A549 (cell line): ENCODE measurements around the gene STMN3.

Source experiments
- CHD2 ChIP-seq: fragments of 150-350 bp; IDR thresholded peaks from 2 replicates; pipeline ENCODE4 v1.6.1; 2014; ENCODE audit warnings: low read length; ENCODE audit not compliant: partially characterized antibody
- FOSL2 ChIP-seq, 2 experiments: fragments of 450-650 bp in 1 of 2; fragments of >200 bp in 1 of 2; sonication (Bioruptor Twin) in 1 of 2; formaldehyde crosslinking; IDR thresholded peaks; 2 replicates each; pipeline versions ENCODE4 v1.5.0 to v1.6.1; 2016 to 2020; ENCODE audit warnings: mild to moderate bottlenecking in 1 of 2, moderate library complexity in 1 of 2
- NPAS2 ChIP-seq: fragments of 250-450 bp; sonication (Bioruptor Pico); IDR thresholded peaks from 2 replicates; pipeline ENCODE4 v1.8.0; 2022; ENCODE audit warnings: mild to moderate bottlenecking, moderate library complexity, borderline replicate concordance
- SMC3 ChIP-seq: fragments of >200 bp; sonication (Bioruptor Twin); formaldehyde crosslinking; IDR thresholded peaks from 3 replicates; pipeline ENCODE4 v1.6.1; 2018; ENCODE audit warnings: inconsistent platforms
- TF ChIP-seq, protein P1 (sequence below): fragments of >200 bp; sonication (Bioruptor Twin); formaldehyde crosslinking; IDR thresholded peaks from 3 replicates; pipeline ENCODE4 v1.5.1; 2016

DNA sequence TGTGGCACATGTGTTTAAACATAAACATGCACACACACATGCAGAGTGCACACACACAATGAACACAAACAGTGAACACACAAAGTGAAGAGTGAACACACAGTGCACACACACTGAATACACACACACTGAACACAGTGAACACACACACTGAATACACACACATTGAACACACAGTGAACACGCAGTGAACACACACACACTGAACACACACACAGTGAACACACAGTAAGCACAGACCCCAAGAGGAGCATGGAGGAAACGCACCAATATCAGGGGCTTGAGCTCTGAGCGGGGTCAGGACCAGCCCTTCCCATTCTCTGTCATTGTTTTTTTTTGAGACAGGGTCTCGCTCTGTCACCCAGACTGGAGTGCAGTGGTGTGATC lies 62.1 kb downstream of the STMN3 start:
- TF ChIP-seq, protein P1, sequence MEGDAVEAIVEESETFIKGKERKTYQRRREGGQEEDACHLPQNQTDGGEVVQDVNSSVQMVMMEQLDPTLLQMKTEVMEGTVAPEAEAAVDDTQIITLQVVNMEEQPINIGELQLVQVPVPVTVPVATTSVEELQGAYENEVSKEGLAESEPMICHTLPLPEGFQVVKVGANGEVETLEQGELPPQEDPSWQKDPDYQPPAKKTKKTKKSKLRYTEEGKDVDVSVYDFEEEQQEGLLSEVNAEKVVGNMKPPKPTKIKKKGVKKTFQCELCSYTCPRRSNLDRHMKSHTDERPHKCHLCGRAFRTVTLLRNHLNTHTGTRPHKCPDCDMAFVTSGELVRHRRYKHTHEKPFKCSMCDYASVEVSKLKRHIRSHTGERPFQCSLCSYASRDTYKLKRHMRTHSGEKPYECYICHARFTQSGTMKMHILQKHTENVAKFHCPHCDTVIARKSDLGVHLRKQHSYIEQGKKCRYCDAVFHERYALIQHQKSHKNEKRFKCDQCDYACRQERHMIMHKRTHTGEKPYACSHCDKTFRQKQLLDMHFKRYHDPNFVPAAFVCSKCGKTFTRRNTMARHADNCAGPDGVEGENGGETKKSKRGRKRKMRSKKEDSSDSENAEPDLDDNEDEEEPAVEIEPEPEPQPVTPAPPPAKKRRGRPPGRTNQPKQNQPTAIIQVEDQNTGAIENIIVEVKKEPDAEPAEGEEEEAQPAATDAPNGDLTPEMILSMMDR: no peak
- TF ChIP-seq NPAS2 (CRISPR knock-in tag) (no peak), CHD2 (no peak), SMC3 (no peak), FOSL2 (IDR thresholded peaks at IDR 0.05) (no peak), FOSL2 (CRISPR knock-in tag; IDR thresholded peaks at IDR 0.05) (no peak)
